HG02623 (cell line): Measurements from ENCODE around the gene KRTAP10-3.
"Not testable (repeated sequence)": the region's sequence is repeated elsewhere in the genome, so short reads cannot be mapped to it uniquely, and the experiment has no call there.

ENCODE experiments used
- ATAC-seq: cut with Tn5 transposase; IDR thresholded peaks from one replicate; pipeline ENCODE4 v1.9.1; 2021; ENCODE audit warnings: moderate library complexity; ENCODE audit not compliant: unreplicated experiment

The KRTAP10-3 gene, protein sequence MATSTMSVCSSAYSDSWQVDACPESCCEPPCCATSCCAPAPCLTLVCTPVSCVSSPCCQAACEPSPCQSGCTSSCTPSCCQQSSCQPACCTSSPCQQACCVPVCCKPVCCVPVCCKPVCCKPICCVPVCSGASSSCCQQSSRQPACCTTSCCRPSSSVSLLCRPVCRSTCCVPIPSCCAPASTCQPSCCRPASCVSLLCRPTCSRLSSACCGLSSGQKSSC

GRCh38 chr21:44558695-44559094 is at the start of gene KRTAP10-3:
KRTAP10-3 (minus strand) TSS chr21:44558795; CDS start chr21:44558715, 80 bp downstream.
- no peak for ATAC-seq

DNA sequence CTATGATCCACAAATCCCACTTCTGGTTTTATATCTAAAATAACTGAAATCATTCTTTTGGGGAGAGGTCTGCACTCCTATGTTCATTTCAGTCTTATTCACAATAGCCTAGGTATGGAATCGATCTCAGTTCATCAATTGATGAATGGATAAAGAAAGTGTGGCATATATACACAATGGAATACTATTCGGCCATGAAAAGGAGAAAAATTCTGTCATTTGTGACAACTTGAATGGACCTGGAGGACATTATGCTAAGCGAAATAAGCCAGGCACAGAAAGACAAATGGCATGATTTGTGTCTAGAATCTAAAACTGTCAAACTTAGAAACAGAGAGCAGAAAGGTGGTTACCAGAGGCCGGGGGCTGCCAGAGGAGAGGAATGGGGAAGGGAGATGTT is 47.9 kb upstream of the KRTAP10-3 start:
- no peak for ATAC-seq

DNA sequence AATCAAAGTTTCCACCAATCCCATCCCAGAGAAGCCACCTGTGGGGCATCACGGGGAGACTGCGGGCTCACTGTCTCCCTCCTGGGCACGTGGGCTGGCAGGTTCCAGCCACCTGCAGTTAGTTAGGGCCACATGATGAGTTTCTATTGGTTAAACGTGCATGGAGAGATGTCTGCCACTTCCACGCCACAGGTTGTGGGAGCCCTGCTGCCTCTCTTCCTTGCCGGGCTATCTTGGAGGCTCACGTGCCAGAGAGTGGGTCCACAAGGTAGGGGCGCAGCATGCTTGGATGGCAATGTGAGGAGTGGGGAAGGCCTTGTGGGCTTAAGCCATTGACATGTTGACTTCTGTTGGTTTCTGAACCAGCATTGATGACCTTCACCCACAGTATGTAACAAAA is 45.3 kb upstream of the KRTAP10-3 start:
- no peak for ATAC-seq

GRCh38 chr21:44603109-44603875 is 44.7 kb upstream of the KRTAP10-3 start:
- ATAC-seq = no peak

- no peak for ATAC-seq
Measured at GRCh38 chr21:44602463-44602850, 43.9 kb upstream of the KRTAP10-3 start.

GRCh38 chr21:44601596-44602462 is 43.2 kb upstream of the KRTAP10-3 start:
- no peak for ATAC-seq

GRCh38 chr21:44601091-44601490 is 42.5 kb upstream of the KRTAP10-3 start:
- ATAC-seq = not testable (repeated sequence)

DNA sequence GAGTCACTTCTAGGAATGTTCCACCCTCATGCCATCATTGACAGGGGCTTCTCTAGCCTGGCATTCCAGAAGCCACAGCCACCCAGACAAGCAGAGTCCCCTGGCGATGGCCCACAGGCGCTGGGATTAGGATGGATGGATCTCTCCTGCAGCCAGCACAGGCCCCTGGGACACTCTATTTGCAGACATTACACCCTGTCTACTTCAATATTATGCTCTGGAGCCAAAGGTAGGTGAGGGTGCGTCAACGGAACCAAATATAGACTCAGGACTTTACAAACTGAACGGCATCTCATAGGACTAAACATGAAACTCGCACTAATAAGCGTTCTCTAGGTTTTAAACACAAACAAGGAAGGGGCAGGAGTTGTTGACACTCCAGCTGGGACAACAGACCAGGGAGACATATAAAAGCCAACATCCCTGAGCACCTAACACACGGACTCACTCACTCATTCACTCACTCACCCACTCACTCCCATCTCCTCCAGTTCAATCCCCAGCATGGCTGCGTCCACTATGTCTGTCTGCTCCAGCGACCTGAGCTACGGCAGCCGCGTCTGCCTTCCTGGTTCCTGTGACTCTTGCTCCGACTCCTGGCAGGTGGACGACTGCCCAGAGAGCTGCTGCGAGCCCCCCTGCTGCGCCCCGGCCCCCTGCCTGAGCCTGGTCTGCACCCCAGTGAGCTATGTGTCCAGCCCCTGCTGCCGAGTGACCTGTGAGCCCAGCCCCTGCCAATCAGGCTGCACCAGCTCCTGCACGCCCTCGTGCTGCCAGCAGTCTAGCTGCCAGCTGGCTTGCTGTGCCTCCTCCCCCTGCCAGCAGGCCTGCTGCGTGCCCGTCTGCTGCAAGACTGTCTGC is 41.8 kb upstream of the KRTAP10-3 start, which contains the start of gene KRTAP10-7:
Gene KRTAP10-7, plus strand, starts transcription at position 480 of the 861 bp plus-strand sequence. Its CDS starts 25 bp downstream, at position 505.
- ATAC-seq = not testable (repeated sequence)

GRCh38 chr21:44599264-44600029 is 40.9 kb upstream of the KRTAP10-3 start:
- ATAC-seq = no peak

DNA sequence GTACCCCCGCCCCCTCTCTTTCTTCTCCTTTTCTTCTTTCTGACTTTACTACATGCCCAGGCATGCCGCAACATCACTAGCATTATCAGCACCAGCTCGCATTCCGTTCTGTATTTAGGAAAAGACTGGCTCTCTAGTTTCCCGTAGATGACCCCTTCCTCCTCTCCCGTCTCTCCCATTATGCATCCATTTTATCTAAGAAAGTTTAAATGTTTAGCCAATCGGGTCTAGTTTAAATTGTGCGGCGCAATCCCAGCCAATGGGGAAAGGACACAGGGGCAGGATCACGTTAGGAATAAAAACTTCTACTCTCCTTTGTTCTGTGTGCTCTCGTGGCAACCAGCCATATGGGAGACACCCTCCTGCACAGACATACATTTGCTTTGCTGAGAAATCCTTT is 39.5 kb upstream of the KRTAP10-3 start:
- no peak for ATAC-seq

- ATAC-seq = no peak
Measured at GRCh38 chr21:44596068-44596725, 37.6 kb upstream of the KRTAP10-3 start.

DNA sequence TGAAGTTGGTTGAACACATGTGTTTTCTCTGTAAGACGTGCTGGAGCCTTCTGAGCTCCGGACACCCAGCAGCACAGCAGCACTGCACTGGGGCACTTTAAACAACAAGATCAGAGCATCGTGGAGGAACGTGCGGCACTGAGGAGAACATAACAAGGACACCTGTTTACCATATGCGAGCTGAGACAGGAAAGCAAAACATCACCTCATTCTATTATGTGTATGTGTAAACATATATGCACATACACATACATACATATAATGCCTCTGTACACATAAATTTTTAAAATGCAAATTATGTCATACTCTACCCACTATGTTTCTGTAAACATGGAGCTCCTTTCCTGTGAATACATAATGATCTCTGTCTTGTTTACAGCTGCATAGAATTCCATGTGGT is 36.9 kb upstream of the KRTAP10-3 start:
- no peak for ATAC-seq

DNA sequence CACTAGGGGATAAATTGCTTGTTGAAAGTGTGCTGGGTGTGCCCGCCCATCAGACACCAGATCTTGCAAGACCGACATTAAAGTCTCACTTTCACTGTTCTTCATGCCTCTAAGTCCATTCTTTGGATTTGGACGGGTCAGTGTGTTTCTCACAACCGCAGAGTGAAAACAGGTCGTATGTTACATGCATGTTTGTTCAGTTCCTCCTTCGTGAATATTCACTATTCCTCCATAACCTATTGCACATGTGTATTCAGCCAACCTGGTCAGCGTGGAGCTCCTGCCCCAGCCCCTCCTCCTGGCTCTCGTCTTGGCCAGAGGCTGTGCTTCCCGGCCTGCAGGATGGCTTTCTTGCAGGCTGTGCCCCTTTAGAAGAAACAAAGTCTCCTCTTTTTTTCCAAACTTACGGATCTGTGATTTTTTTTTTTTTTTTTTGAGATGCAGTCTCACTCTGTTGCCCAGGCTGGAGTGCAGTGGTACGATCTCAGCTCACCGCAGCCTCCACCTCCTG is 35.9 kb upstream of the KRTAP10-3 start:
- ATAC-seq = no peak

- no peak for ATAC-seq
Measured at GRCh38 chr21:44593598-44594405, 35.2 kb upstream of the KRTAP10-3 start.

GRCh38 chr21:44592446-44593311 is 34.1 kb upstream of the KRTAP10-3 start, which contains the start of gene KRTAP10-6:
KRTAP10-6 (minus strand) TSS chr21:44592505; CDS start chr21:44592484, 21 bp downstream.
- no peak for ATAC-seq

DNA sequence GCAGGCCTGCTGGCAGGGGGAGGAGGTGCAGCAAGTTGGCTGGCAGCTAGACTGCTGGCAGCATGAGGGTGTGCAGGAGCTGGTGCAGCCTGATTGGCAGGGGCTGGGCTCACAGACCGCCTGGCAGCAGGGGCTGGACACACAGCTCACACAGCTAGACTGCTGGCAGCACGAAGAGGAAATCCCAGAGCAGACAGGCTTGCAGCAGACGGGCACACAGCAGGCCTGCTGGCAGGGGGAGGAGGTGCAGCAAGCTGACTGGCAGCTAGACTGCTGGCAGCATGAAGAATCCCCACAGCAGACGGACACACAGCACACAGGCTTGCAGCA is 33.2 kb upstream of the KRTAP10-3 start:
- not testable (repeated sequence) for ATAC-seq
